GM18519 (cell line): ENCODE results near the gene FANCC.
"Not testable (repeated sequence)": the region's sequence is repeated elsewhere in the genome, so short reads cannot be mapped to it uniquely, and the experiment has no call there.

Experiments
- ATAC-seq: cut with Tn5 transposase; IDR thresholded peaks from one replicate; pipeline ENCODE4 v1.9.1; 2021; ENCODE audit warnings: mild to moderate bottlenecking, moderate library complexity; ENCODE audit not compliant: unreplicated experiment, low FRiP score

Gene FANCC

DNA sequence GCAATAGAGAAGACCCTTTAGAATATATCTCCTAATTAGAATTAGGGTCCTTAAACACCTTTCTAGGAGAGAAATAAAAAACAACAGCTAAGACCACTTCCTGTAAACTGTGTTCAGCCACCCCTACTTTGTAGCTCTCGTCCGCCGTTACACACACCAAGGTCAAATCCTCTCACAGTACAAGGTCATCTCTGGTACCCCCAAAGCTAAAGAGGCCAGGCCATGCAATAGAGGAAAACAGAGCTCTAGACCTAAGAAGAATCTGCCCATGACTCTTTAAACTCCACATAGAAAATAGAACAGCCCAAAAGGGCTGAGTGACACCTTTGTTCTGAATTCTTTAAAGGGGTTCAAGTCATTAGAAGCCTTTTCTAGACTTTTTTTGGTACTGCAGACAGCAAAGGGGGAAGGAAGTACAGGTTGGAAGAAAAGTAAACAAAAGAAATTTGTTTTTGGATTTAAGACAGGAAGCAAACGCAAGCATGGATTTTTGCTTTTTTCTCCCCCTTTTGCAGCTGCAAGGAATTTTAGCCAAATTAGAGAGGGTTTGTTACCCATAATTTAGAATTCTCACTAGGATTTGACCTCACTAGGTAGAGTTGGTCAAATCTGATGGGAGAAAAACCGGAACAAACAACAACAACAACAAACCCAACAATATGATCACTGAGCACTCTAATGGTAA, 13.4 kb upstream of the FANCC start:
- ATAC-seq: no peak

DNA sequence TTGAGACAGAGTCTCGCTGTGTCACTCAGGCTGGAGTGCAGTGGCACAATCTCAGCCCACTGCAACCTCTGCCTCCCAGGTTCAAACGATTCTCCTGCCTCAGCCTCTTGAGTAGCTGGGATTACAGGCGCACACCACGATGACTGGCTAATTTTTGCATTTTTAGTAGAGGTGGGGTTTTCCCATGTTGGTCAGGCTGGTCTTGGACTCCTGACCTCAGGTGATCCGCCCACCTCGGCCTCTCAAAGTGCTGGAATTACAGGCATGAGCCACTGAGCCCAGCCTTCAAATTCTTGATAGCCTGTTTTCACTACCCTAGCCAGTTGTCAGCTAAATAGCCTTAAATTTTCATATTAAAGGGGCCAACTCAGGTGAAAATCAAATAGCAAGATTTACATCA, 11.6 kb upstream of the FANCC start:
- not testable (repeated sequence) for ATAC-seq

DNA sequence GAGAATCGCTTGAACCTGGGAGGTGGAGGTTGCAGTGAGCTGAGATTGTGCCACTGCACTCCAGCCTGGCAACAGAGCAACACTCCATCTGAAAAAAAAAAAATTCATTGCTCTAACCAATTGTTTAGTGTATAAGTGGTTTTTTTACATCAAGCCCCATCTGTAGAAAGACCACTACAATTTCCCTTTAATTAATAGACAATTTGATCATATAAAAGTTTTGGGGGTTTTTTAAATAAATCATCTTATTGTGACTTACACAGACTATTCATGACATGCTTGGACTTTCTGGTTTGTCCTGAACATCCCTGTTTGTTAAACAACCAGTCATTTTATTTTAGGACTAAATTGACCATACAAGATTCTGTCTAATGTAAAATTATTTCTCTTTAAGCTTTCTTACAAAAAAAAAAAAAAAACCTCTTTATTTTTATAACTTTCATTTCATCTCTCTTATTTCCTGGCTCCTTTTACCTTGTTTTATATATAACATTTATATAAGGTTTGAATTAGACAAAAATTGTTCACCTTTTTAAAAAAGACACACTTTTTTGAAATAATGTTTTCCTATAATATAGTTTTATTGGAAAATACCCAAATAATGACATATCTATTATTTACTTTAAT, 9.8 kb upstream of the FANCC start:
- no peak for ATAC-seq

DNA sequence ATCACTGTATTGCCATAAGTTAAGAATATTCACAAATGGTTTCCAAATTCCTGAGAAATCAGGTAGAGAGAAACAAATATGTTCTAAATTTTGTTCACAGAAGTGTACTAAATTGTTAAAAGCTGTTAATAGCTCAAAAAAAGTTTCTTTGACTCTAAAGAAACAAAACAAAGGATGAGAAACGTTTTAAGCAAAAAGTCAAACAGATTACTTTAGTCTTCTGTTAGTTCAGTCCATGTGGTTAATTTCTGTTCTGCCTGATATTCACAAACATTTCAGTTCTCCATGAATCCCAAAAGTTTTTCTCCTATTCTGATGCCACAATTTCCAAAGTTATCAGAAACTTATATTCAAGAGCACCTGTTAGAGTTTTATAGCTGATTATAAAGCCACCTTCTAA, 7.7 kb upstream of the FANCC start:
- ATAC-seq: no peak

DNA sequence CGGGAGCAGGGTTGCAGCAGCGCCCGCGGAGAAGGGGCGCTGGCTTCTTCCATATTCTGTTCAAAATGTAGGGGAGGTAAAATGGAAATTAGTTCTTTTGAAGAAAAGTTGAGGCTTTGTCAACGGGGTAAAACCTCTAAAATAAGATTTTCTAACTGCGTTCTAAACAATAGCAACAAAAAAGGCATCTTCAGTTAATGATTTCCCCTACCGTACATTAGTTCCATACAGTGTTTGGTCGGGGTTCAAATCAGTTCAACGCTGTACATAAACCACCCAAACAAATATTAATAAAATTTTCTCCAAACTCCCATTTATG, 343 bp upstream of the FANCC start:
- ATAC-seq: no peak

DNA sequence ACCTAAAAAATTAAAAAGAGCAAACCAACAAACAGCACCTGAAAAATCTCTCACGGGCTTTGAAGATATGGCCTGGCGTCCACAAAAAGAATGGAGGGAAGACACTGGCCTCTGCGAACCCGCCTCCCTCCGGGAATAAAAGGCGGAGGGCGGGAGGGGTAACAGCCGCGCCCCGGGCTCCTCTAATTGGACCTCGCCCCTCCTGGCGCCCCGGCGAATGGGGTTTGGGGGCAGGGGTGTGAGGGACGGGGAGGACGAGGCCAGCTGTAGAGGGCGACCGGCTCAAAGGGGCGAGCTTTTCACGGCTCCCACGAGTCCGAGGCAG, 753 bp downstream of the FANCC start:
- peak; percentile 18 for ATAC-seq

DNA sequence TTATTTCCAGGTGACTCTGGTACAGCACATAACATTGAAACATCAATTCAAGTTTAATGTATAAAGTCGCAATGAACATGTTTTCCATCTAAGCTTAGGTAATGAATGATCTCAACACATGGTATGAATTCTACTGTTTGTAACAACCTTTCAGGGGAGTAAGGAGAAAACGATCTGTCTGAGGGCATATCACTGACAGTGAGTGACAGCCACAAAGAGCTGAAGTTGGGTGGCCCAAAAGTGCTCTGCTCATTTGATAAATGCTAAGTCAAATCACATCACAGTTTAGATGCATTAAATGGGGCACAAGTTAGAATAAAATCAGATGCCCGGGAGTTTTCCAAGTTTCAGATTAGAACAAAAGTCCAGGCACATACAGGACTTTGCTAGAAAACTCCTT, 1.2 kb downstream of the FANCC start:
- no peak for ATAC-seq

DNA sequence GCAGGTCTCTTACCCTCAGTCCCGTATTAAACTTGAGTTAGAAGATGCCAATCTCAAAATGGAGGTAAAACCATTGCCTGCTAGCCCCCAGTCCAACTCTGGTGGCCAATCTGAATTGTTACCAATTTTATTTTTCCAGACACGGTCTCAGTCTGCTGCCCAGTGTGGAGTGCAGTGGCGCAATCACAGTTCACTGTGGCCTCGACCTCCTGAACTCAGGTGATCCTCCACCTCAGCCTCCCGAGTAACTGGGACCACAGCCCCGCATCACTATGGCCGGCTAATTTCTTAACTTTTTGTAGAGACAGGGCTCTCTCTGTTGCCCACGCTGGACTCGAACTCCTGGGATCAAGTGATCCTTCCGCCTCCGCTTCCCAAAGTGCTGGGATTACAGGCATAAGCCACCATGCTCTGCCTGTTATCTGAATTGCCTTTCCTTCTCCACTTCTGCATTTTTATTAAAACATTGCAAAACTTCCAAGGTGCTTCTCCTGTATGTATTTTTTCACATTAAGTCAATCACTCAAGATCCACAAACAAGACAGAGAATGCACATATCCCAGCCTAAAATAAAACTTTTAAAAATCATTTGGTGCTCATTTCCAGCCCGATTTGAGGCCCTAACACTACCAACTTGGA, 2.3 kb downstream of the FANCC start:
- ATAC-seq: no peak

DNA sequence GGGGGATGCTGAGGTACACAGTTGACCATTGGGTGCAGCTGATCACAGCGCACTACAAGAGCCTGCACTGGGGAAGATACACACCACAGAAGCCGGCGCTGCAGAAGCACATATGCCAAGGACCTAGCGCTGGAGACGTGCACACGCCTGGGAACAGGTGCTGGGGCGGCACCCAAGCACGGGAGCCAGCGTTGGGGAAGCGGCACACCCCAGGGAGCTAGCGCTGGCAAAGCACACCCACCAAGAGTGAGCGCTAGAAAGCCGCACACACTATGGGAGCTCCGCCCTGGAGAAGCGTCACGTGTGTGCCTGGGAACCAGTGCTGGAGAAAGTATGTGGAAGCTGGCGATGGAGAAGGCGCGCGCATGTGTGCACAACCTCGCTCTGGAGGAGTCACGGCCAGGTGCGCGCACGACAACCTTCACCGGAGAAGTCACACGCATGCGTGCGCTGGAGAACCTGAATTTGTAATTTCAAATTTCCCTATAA, 4.5 kb downstream of the FANCC start:
- no peak for ATAC-seq

DNA sequence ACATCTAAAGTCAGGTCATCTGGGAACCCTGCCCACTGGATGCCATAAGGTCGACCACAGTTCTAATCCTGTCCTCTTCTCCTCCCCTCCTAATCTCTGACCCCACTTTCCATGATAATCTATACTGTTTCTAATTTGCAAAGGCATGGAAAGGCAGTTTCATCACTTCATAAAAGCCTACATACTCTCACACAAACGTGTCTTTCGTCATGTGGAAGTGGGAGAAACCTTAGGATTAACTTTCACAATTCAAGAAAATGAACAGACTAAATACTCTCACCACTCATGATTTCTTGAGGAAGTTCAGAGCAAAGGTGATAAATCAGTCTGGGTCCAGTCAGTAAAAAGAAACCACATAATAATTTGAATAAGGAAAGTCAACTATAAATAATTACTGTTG, 5.5 kb downstream of the FANCC start:
- no peak for ATAC-seq

DNA sequence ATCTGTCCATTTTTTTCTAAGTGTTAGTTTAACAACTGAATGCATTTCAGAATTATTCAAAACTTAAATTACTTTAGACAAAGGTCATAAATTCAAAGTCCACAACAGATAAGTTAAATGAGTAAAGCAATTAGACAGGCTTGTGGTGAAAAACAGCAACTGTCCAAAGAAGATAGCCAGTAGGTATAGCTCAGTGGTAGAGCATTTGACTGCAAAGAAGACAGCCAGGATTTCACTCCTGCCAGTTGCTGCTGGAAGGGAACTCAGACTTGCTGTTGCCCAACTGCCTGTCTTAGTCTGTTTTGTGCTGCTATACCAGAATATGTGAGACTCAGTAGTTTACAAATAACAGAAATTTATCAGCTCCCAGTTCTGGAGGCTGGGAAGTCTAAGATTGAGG, 10.0 kb downstream of the FANCC start:
- no peak for ATAC-seq

DNA sequence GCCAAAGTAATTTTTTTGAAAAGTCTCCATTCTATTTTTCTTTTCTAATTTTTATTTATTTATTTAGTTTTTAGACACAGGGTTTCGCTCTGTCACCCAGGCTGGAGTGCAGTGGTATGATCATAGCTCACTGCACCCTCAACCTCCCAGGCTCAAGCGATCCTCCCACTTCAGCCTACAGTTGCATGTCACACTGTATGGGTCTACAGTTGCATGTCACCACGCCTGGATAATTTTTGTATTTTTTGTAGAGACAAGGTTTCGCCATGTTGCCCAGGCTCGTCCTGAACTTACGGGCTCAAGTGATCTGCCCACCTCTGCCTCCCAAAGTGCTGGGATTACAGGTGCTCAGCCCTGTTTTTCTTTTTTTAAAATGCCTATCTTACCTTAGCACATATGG, 10.7 kb downstream of the FANCC start:
- ATAC-seq: no peak

DNA sequence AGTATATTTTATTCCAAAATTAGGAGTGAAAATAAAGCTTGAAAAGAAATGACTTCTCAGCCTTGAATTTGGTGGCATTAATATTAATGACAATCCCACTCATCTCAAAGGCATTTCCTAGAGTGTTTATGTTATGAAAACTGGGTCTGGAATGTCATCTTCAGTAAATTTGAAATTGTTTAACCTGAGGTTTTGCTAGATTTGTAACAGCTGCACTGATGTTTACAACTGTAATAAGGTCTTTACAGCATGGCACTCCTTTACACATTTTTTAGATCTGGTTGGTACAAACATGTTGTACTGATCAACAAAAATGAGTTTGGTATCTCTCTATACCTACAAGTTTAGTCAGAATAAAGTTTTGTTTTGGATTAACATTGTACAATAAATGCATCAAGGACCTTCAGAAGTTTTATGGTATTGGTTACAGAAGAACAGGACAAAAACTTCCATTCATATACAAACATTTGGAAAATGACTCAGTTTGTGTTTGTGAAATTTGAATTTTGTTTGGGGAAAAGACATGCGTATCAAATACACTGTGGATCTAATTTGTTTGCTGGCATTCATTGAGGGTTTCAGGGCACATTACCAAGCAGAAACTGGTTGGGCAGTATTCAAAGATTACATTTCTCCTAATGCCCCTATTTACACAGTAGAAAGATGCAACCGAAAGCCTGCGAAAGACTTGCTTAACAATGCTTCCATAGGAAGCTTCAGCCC, 11.6 kb downstream of the FANCC start:
- no peak for ATAC-seq

DNA sequence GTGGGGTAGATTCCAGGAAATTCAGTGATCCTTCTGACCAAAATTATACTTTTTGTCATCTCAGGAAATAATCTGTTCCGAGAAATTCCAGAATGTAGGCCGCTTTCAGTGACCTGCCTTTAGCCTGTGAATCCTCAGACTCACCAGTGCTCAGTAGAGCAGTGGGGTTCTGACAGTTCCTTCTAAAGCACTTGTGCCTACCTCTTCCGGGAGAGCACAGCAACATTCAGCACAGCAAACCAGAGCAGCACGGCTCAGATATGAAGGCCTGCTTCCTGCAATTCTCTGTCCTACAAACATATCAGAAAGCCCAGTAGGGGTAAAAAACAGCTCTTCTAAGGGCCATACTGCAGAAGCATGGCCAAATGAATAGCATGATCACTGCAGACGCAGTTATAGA, 15.0 kb downstream of the FANCC start:
- no peak for ATAC-seq

DNA sequence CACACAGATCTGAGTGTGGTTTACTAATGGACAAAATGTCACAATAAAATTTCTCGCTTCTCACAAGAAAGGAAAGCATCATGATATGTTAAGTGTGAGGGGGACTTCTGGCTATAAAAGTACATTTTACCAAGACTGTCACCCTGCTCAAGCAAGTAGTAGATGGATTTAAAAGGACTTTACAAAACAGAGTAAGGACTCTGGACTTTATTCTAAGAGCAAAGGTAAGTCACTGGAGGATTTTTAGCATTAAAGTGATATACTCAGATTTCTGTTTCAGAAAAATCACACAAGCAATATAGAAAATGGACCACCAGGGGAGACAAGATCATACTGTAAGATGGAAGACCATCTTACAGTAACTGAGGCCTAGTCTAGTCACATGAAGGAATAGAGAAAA, 19.7 kb downstream of the FANCC start:
- ATAC-seq: no peak

DNA sequence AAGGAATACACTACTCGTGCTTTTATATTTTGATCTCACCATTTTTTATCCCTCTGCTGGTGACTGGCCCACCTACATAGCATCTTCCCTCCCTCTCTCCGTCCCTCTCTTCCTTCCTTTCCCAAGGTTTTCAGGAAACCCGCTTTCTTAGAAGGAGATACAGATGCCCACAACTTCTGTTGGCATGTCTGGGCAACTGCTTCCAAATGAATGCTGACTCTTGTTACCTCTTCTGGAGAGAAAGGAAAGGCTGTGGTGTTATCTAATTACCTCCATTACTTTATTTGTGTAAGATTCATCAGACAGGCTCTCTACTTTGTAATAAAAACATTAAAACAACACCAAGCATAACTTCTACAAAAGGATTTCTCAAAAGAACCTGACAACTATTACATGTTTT, 20.2 kb downstream of the FANCC start:
- ATAC-seq: no peak

DNA sequence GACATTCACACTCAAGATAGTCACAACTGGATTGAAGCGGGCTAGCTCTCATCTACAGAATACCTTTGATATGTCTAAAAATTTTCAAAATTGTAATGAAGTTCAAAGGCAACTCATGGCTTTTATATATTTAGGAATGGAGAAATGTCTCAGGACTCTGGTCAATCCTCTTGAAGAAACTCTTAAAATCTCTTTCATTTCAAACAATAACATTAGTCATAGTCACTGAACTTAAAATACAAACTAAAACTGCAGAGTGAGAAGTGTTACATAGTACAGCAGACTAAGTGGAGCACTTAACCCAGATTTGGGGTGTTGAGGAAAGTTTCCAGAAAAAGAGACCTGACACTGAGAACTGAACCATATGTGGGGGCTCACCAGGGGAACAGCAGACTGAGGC, 20.7 kb downstream of the FANCC start:
- ATAC-seq: no peak

DNA sequence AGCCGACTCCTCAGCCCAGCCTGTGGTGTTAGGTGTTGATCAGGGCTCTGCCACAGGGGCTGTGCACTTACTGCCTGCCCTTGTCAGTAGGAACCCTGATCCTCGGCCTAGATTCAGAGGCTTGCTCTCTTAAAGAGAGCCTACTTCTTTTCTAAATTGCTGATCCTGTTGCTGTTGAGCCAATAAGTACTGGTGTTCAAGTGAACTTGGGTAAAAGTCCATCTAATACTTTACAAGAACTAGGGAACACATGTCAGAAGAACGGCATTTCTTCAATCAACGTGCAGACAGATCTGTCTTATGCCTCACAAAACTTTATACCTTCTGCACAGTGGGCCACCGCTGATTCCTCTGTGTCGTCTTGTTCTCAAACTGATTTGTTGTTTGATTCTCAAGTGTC, 24.2 kb downstream of the FANCC start:
- not testable (repeated sequence) for ATAC-seq

DNA sequence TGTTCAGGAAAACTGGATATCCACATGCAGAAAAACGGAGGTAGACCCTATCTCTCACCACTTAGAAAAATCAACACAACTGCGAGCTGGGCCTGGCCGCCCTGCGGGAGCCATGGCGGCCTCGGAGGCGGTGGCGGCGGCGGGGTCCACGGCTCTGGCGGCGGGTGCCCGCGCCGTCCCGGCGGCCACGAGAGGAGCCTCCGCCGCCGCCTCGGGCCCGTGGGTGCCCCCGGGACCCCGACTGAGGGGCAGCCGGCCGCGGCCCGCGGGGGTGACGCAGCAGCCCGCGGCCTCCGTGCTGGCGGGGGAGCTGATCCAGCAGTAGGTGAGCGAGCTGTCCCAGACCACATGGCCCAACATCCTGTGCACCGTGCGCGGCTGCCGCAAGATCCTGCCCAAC, 25.3 kb downstream of the FANCC start:
- ATAC-seq: no peak

DNA sequence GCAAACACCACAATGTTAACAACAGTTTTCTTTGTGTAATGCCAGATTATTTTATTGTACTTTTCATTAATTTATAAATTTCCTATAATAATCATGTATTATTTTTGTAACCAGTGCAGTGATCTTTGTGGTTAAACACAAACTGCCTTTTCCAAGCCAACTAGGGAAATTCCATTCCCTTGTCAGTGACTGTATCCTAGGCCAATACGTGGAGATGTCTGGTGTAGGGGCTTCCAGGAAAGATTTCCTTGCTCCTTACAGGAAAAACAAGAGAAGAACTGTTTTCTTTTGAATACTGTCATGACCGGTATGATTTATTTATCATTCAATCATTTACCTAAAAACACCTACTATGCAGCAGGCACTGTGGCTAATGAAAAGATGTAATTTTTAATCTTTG, 31.4 kb downstream of the FANCC start:
- ATAC-seq: no peak

DNA sequence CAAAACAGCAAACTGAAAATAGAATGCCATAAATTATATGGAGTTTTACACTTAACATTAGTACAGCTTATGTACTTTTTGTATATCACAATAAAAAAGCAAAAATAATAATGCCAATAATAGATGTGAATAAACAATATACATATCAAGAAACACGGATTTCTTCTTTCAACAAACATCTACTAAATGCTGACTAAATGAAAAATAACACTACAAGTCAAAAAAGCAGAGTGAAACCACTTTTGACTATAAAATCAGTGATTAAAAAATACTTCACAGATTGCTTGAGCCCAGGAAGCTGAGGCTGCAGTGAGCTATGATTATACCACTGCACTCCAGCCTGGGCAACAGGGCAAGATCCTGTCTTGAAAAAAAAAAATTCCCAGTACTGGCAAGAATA, 32.2 kb downstream of the FANCC start:
- no peak for ATAC-seq
